Neural cell (in vitro differentiated cells): ENCODE measurements around the gene COLEC12. TPM values are rescaled to one million over a fixed set of nuclear protein-coding genes. Genes with fewer than 3 reads are reported as not detected.

Source experiments
- H2AFZ ChIP-seq: fragments of 200-600, 300-800 bp; sonication (generic), shearing (Covaris generic); 2 replicates; pipeline ENCODE4 v1.6.0; 2014; ENCODE audit warnings: low read depth, mild to moderate bottlenecking, antibody characterized with exemption, low read length, moderate library complexity
- H3F3A ChIP-seq: fragments of 200-600 bp; shearing (Covaris generic); 2 replicates; pipeline ENCODE4 v1.6.1; 2016; ENCODE audit warnings: mild to moderate bottlenecking, moderate library complexity, mixed read lengths, antibody characterized with exemption, low read length; ENCODE audit not compliant: insufficient read depth, poor library complexity, severe bottlenecking
- H3K27ac ChIP-seq: fragments of 200-600, 300-800 bp; sonication (generic), shearing (Covaris generic); 2 replicates; pipeline ENCODE4 v1.5.1; 2014; ENCODE audit warnings: mild to moderate bottlenecking, low read length, moderate library complexity
- H3K27me3 ChIP-seq: fragments of 300-800, 200-600 bp; sonication (generic), shearing (Covaris generic); 2 replicates; pipeline ENCODE4 v1.6.0; 2014; ENCODE audit warnings: mild to moderate bottlenecking, low read depth, low read length, moderate library complexity; ENCODE audit not compliant: insufficient read depth
- H3K36me3 ChIP-seq: fragments of 300-800, 200-600 bp; sonication (generic), shearing (Covaris generic); 2 replicates; pipeline ENCODE4 v1.5.1; 2014; ENCODE audit warnings: mild to moderate bottlenecking, antibody characterized with exemption, low read length, moderate library complexity; ENCODE audit not compliant: insufficient read depth
- H3K4me2 ChIP-seq: fragments of 300-800, 200-600 bp; sonication (generic), shearing (Covaris generic); 2 replicates; pipeline ENCODE4 v1.6.0; 2014; ENCODE audit warnings: mild to moderate bottlenecking, low read length
- H3K4me3 ChIP-seq: fragments of 300-800, 200-600 bp; sonication (generic), shearing (Covaris generic); 2 replicates; pipeline ENCODE4 v1.5.1; 2014; ENCODE audit warnings: mild to moderate bottlenecking, low read length, moderate library complexity
- H3K79me2 ChIP-seq: fragments of 200-600 bp; shearing (Covaris generic); replicated peaks from 2 replicates; pipeline ENCODE4 v1.6.0; 2014; ENCODE audit warnings: mild to moderate bottlenecking, low read length, moderate library complexity; ENCODE audit not compliant: insufficient read depth
- H3K9ac ChIP-seq: fragments of 300-800, 200-600 bp; sonication (generic), shearing (Covaris generic); 2 replicates; pipeline ENCODE4 v1.6.1; 2016; ENCODE audit warnings: mild to moderate bottlenecking, low read length, mixed read lengths
- H3K9me2 ChIP-seq: fragments of 200-600 bp; shearing (Covaris generic); 2 replicates; pipeline ENCODE4 v1.6.1; 2016; ENCODE audit warnings: mild to moderate bottlenecking, low read length, mixed read lengths; ENCODE audit not compliant: insufficient read depth
- H3K9me3 ChIP-seq: fragments of 200-600, 300-800 bp; sonication (generic), shearing (Covaris generic); 2 replicates; pipeline ENCODE4 v1.6.1; 2016; ENCODE audit warnings: mild to moderate bottlenecking, mixed run types, low read length, moderate library complexity, mixed read lengths
- H4K20me1 ChIP-seq: fragments of 200-600 bp; shearing (Covaris generic); 2 replicates; pipeline ENCODE4 v1.6.1; 2016; ENCODE audit warnings: mild to moderate bottlenecking, mixed run types; ENCODE audit not compliant: insufficient read depth
- EP300 ChIP-seq: fragments of 450-650 bp; conservative IDR thresholded peaks from 2 replicates; pipeline ENCODE4 v1.6.1; 2014; ENCODE audit warnings: antibody characterized with exemption, mild to moderate bottlenecking, moderate library complexity; ENCODE audit not compliant: poor library complexity, severe bottlenecking
- EZH2 ChIP-seq: fragments of 200-600, 300-800 bp; shearing (Covaris generic), sonication (generic); IDR thresholded peaks from 2 replicates; pipeline ENCODE4 v1.6.1; 2014; ENCODE audit warnings: antibody characterized with exemption, low read length, borderline replicate concordance, mild to moderate bottlenecking; ENCODE audit not compliant: insufficient read depth, poor library complexity, severe bottlenecking
- MXI1 ChIP-seq: fragments of 450-650 bp; conservative IDR thresholded peaks from 2 replicates; pipeline ENCODE4 v1.6.1; 2014; ENCODE audit warnings: antibody characterized with exemption, mild to moderate bottlenecking; ENCODE audit not compliant: poor library complexity, severe bottlenecking
- POLR2AphosphoS5 ChIP-seq: IDR thresholded peaks from 2 replicates; pipeline ENCODE4 v1.6.1; 2012
- RAD21 ChIP-seq: fragments of 450-650 bp; conservative IDR thresholded peaks from 2 replicates; pipeline ENCODE4 v1.6.1; 2014; ENCODE audit warnings: antibody characterized with exemption, mild to moderate bottlenecking, moderate library complexity
- SMC3 ChIP-seq: fragments of 450-650 bp; conservative IDR thresholded peaks from 2 replicates; pipeline ENCODE4 v1.6.1; 2014; ENCODE audit warnings: antibody characterized with exemption, mild to moderate bottlenecking, moderate library complexity; ENCODE audit not compliant: poor library complexity
- TAF1 ChIP-seq: IDR thresholded peaks from 2 replicates; pipeline ENCODE4 v1.6.1; 2012; ENCODE audit warnings: low read depth
- polyA plus RNA-seq: library from polyadenylated mRNA; depleted of rRNA; stranded (reverse); fragments of >200 nt; gene quantifications from 2 replicates; pipeline ENCODE4 v1.2.3, GENCODE V29; 2014
- TF ChIP-seq, protein P1 (sequence below): IDR thresholded peaks from 2 replicates; pipeline ENCODE4 v1.6.1; 2012; ENCODE audit warnings: borderline replicate concordance
- TF ChIP-seq, protein P2 (sequence below): fragments of 450-650 bp; IDR thresholded peaks from 2 replicates; pipeline ENCODE4 v1.5.1; 2014; ENCODE audit warnings: antibody characterized with exemption, mild to moderate bottlenecking, moderate library complexity; ENCODE audit not compliant: poor library complexity, severe bottlenecking

The COLEC12 gene
- polyA plus RNA-seq, 1 donor from 2014 or later: 0.42 TPM

DNA sequence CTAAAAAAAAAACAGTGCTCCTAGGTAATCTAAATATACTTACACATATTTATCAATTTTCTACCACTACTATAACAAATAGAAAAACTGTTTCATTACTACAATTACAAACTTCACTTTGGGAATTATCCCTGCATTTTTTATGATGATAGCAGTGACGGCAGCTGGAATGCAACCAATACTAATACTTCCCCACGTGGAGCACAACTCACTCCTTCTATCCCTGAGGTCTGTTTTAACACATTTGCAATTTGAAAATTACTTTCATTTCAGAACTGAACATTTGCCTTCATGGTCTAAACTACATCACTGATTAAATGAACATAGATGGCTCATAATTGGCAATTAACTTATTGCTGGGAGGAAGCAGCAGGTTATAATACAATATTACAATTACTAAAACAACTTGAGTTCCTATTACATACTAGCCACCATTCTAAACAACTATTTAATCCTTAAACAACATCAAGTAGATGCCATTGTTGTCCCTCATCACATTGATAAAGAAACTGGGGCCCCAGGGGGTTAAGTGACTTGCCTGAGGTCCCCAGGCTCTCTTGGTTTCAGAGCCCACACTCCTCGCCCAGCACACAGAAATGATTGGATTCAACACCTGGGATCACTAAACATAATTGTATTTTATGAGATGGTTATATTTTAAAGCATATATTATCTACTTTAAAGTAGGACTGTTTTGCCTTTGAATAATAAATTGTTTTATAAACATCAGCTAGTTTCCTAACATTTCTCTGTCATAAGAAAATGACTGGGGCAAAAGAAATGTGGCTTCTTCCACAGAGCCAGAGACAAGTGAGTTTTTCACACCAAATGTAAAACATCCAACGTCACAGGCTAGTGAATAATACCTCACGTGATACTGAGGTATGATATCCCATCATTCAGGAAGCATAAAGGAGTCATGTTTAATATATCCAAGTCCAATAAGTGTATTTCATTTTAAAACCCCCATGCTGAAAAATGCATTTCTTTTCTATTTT is 6.2 kb downstream of the COLEC12 start:
- TF ChIP-seq POLR2AphosphoS5 (no peak), MXI1 (no peak), TAF1 (no peak), EZH2 (no peak), RAD21 (no peak), EP300 (no peak), SMC3 (no peak)
- TF ChIP-seq, protein P1, sequence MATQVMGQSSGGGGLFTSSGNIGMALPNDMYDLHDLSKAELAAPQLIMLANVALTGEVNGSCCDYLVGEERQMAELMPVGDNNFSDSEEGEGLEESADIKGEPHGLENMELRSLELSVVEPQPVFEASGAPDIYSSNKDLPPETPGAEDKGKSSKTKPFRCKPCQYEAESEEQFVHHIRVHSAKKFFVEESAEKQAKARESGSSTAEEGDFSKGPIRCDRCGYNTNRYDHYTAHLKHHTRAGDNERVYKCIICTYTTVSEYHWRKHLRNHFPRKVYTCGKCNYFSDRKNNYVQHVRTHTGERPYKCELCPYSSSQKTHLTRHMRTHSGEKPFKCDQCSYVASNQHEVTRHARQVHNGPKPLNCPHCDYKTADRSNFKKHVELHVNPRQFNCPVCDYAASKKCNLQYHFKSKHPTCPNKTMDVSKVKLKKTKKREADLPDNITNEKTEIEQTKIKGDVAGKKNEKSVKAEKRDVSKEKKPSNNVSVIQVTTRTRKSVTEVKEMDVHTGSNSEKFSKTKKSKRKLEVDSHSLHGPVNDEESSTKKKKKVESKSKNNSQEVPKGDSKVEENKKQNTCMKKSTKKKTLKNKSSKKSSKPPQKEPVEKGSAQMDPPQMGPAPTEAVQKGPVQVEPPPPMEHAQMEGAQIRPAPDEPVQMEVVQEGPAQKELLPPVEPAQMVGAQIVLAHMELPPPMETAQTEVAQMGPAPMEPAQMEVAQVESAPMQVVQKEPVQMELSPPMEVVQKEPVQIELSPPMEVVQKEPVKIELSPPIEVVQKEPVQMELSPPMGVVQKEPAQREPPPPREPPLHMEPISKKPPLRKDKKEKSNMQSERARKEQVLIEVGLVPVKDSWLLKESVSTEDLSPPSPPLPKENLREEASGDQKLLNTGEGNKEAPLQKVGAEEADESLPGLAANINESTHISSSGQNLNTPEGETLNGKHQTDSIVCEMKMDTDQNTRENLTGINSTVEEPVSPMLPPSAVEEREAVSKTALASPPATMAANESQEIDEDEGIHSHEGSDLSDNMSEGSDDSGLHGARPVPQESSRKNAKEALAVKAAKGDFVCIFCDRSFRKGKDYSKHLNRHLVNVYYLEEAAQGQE: no peak
- TF ChIP-seq, protein P2, sequence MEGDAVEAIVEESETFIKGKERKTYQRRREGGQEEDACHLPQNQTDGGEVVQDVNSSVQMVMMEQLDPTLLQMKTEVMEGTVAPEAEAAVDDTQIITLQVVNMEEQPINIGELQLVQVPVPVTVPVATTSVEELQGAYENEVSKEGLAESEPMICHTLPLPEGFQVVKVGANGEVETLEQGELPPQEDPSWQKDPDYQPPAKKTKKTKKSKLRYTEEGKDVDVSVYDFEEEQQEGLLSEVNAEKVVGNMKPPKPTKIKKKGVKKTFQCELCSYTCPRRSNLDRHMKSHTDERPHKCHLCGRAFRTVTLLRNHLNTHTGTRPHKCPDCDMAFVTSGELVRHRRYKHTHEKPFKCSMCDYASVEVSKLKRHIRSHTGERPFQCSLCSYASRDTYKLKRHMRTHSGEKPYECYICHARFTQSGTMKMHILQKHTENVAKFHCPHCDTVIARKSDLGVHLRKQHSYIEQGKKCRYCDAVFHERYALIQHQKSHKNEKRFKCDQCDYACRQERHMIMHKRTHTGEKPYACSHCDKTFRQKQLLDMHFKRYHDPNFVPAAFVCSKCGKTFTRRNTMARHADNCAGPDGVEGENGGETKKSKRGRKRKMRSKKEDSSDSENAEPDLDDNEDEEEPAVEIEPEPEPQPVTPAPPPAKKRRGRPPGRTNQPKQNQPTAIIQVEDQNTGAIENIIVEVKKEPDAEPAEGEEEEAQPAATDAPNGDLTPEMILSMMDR: no peak
- Histone ChIP-seq H3K9me2 (no peaks in the 10 kb centered on the region), H3K27me3 (peaks cover 19% of the 10 kb centered on the region), H3K9ac (no peak overlapping the region), H3K79me2 (no peaks in the 10 kb centered on the region), H3K4me3 (no peak overlapping the region), H4K20me1 (no peaks in the 10 kb centered on the region), H3F3A (no peaks in the 10 kb centered on the region), H3K27ac (no peak overlapping the region), H3K36me3 (no peaks in the 10 kb centered on the region), H3K4me2 (no peak overlapping the region), H3K9me3 (no peaks in the 10 kb centered on the region), H2AFZ (no peak overlapping the region)

DNA sequence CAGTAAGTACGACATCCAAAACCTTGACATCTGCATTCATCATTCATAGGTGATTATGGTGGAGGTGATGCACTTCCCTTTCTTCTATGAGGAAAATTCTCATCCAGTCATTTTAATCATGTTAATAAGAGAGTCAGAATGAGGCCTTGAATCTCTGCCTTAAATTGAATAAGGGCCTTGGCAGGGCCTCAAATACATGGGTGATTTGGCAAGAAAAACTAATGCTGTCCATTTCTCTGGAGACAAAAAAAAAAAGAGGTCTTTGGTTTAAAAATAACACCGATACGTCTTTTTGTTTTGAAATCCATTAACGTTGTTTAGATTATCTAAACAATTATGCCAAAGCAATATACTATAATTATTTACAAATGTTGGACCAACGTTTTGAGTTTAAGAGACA is 8.1 kb downstream of the COLEC12 start:
- H3K9me2 ChIP-seq: no peaks in the 10 kb centered on the region
- H3K4me3 ChIP-seq: no peak overlapping the region
- no peaks in the 10 kb centered on the region for H4K20me1 ChIP-seq
- H3K27me3 ChIP-seq: peaks cover under 1% of the 10 kb centered on the region
- no peak overlapping the region for H3K4me2 ChIP-seq
- H3K36me3 ChIP-seq: no peaks in the 10 kb centered on the region
- no peaks in the 10 kb centered on the region for H3F3A ChIP-seq
- no peaks in the 10 kb centered on the region for H3K9me3 ChIP-seq
- H3K9ac ChIP-seq: no peak overlapping the region
- H2AFZ ChIP-seq: no peak overlapping the region
- H3K27ac ChIP-seq: no peak overlapping the region
- H3K79me2 ChIP-seq: no peaks in the 10 kb centered on the region
- no peak for TF ChIP-seq EP300
- no peak for TF ChIP-seq POLR2AphosphoS5
- no peak for TF ChIP-seq MXI1
- no peak for TF ChIP-seq RAD21
- no peak for TF ChIP-seq TAF1
- TF ChIP-seq, protein P1: no peak
- no peak for TF ChIP-seq EZH2
- TF ChIP-seq, protein P2: no peak
- TF ChIP-seq SMC3: no peak
